ENCODE data around the gene UPK2. TPM values are rescaled to one million over a fixed set of nuclear protein-coding genes. Genes with fewer than 3 reads are reported as not detected.

UPK2 gene
- total RNA-seq, 1 donor from 2014 or later = not detected

- peaks cover 21% of the 10 kb centered on the region for H3K36me3 Mint-ChIP-seq (ENCODE audit: low read depth, unreplicated experiment)
- TF ChIP-seq CTCF (IDR thresholded peaks at IDR 0.05; ENCODE audit: unreplicated experiment) = no peak
- H3K27ac Mint-ChIP-seq (ENCODE audit: unreplicated experiment) = no peak overlapping the region
- no peaks in the 10 kb centered on the region for H3K9me3 Mint-ChIP-seq (ENCODE audit: unreplicated experiment)
- no peaks in the 10 kb centered on the region for H3K4me1 Mint-ChIP-seq (ENCODE audit: unreplicated experiment)
- H3K27me3 Mint-ChIP-seq (ENCODE audit: unreplicated experiment) = no peaks in the 10 kb centered on the region
- H3K4me3 Mint-ChIP-seq (ENCODE audit: unreplicated experiment) = no peak overlapping the region
- DNase-seq (ENCODE audit: low spot score) = no peak
Observed at GRCh38 chr11:119006656-119007055, 50.6 kb downstream of the UPK2 start.

Small RNAs within 50 kb of the gene (microRNA-seq; reads per million reads assigned to microRNA genes)
- not detected for gene MIR4492 (ENCODE audit: unreplicated experiment)

Other genes with a start within 250 kb of the UPK2 start
- 165 TPM for gene DDX6, start 165.1 kb upstream of the UPK2 start, total RNA-seq (ENCODE audit: unreplicated experiment)
- gene CXCR5, start 72.4 kb upstream of the UPK2 start, total RNA-seq (ENCODE audit: unreplicated experiment) = not detected
- 16.5 TPM for gene BCL9L, start 30.4 kb upstream of the UPK2 start, total RNA-seq (ENCODE audit: unreplicated experiment)
- not detected for gene FOXR1, start 15.5 kb downstream of the UPK2 start, total RNA-seq (ENCODE audit: unreplicated experiment)
- 34.7 TPM for gene CENATAC, start 41.8 kb downstream of the UPK2 start, total RNA-seq (ENCODE audit: unreplicated experiment)
- 1,293 TPM for gene RPS25, start 62.0 kb downstream of the UPK2 start, total RNA-seq (ENCODE audit: unreplicated experiment)
- gene TRAPPC4, start 62.5 kb downstream of the UPK2 start, total RNA-seq (ENCODE audit: unreplicated experiment) = 60.4 TPM
- 21.9 TPM for gene SLC37A4, start 74.6 kb downstream of the UPK2 start, total RNA-seq (ENCODE audit: unreplicated experiment)
- gene HYOU1, start 100.9 kb downstream of the UPK2 start, total RNA-seq (ENCODE audit: unreplicated experiment) = 243 TPM
- gene VPS11, start 111.5 kb downstream of the UPK2 start, total RNA-seq (ENCODE audit: unreplicated experiment) = 32.7 TPM
- 13.6 TPM for gene HMBS, start 128.6 kb downstream of the UPK2 start, total RNA-seq (ENCODE audit: unreplicated experiment)
- gene DPAGT1, start 145.6 kb downstream of the UPK2 start, total RNA-seq (ENCODE audit: unreplicated experiment) = 53.2 TPM
- 11.7 TPM for gene C2CD2L, start 151.0 kb downstream of the UPK2 start, total RNA-seq (ENCODE audit: unreplicated experiment)
- gene HINFP, start 165.3 kb downstream of the UPK2 start, total RNA-seq (ENCODE audit: unreplicated experiment) = 33.6 TPM
- gene ABCG4, start 192.8 kb downstream of the UPK2 start, total RNA-seq (ENCODE audit: unreplicated experiment) = 0.10 TPM
- gene NLRX1, start 212.4 kb downstream of the UPK2 start, total RNA-seq (ENCODE audit: unreplicated experiment) = 12.3 TPM
- gene NHERF4, start 229.2 kb downstream of the UPK2 start, total RNA-seq (ENCODE audit: unreplicated experiment) = not detected

Data from endothelial cell (in vitro differentiated cells).